ENCODE results near the gene KCNJ16. TPM values are rescaled to one million over a fixed set of nuclear protein-coding genes. Genes with fewer than 3 reads are reported as not detected.

KCNJ16 gene
- total RNA-seq, 3 donors from 2014 or later = 0.32 to 18.6 (median 1.3) TPM

GRCh38 chr17:70098030-70098429 lies 23.0 kb downstream of the KCNJ16 start:
- intact Hi-C loops (cut with DNase I; ENCODE audit: low total_unique reads) = no loop called here
- Histone ChIP-seq H3K9me3 (no peaks in the 10 kb centered on the region), H3K27me3 (no peaks in the 10 kb centered on the region), H3K36me3 (no peaks in the 10 kb centered on the region), H3K4me3 (no peak overlapping the region), H3K27ac (no peak overlapping the region), H3K4me1 (no peaks in the 10 kb centered on the region)
- TF ChIP-seq POLR2AphosphoS5 (IDR thresholded peaks at IDR 0.05) (no peak), POLR2A (IDR thresholded peaks at IDR 0.05) (no peak), CTCF (IDR thresholded peaks at IDR 0.05) (no peak)
- no peak for DNase-seq (ENCODE audit: low spot score in 2 of 2)

GRCh38 chr17:70099294-70099693 lies 24.3 kb downstream of the KCNJ16 start:
- Histone ChIP-seq H3K36me3 (no peaks in the 10 kb centered on the region), H3K4me1 (no peaks in the 10 kb centered on the region), H3K9me3 (no peaks in the 10 kb centered on the region), H3K27me3 (no peaks in the 10 kb centered on the region), H3K27ac (no peak overlapping the region), H3K4me3 (no peak overlapping the region)
- intact Hi-C loops (cut with DNase I; ENCODE audit: low total_unique reads) = no loop called here
- no peak for DNase-seq (ENCODE audit: low spot score in 2 of 2)
- no peak for TF ChIP-seq POLR2AphosphoS5 (IDR thresholded peaks at IDR 0.05)
- TF ChIP-seq POLR2A (IDR thresholded peaks at IDR 0.05) = no peak
- TF ChIP-seq CTCF (IDR thresholded peaks at IDR 0.05) = no peak

- no peaks in the 10 kb centered on the region for H3K4me1 ChIP-seq
- H3K36me3 ChIP-seq = no peaks in the 10 kb centered on the region
- intact Hi-C loops (cut with DNase I; ENCODE audit: low total_unique reads) = no loop called here
- no peaks in the 10 kb centered on the region for H3K27me3 ChIP-seq
- no peak for DNase-seq (ENCODE audit: low spot score in 2 of 2)
- no peaks in the 10 kb centered on the region for H3K9me3 ChIP-seq
- H3K27ac ChIP-seq = no peak overlapping the region
- H3K4me3 ChIP-seq = no peak overlapping the region
- TF ChIP-seq POLR2AphosphoS5 (IDR thresholded peaks at IDR 0.05) = no peak
- no peak for TF ChIP-seq CTCF (IDR thresholded peaks at IDR 0.05)
These were observed 24.9 kb downstream of the KCNJ16 start for GRCh38 chr17:70099884-70100283.

GRCh38 chr17:70100983-70101382 lies 26.0 kb downstream of the KCNJ16 start:
- Histone ChIP-seq H3K4me3 (no peak overlapping the region), H3K9me3 (no peaks in the 10 kb centered on the region), H3K27me3 (no peaks in the 10 kb centered on the region), H3K27ac (no peak overlapping the region), H3K36me3 (no peaks in the 10 kb centered on the region), H3K4me1 (no peaks in the 10 kb centered on the region)
- TF ChIP-seq CTCF (IDR thresholded peaks at IDR 0.05) (no peak), POLR2AphosphoS5 (IDR thresholded peaks at IDR 0.05) (no peak)
- no peak for DNase-seq (ENCODE audit: low spot score in 2 of 2)
- intact Hi-C loops (cut with DNase I; ENCODE audit: low total_unique reads) = no loop called here

- Histone ChIP-seq H3K36me3 (no peaks in the 10 kb centered on the region), H3K9me3 (no peaks in the 10 kb centered on the region), H3K4me3 (no peak overlapping the region), H3K27ac (no peak overlapping the region), H3K4me1 (no peaks in the 10 kb centered on the region), H3K27me3 (no peaks in the 10 kb centered on the region)
- DNase-seq (ENCODE audit: low spot score in 2 of 2) = no peak
- no peak for TF ChIP-seq CTCF (IDR thresholded peaks at IDR 0.05)
- no peak for TF ChIP-seq POLR2AphosphoS5 (IDR thresholded peaks at IDR 0.05)
- TF ChIP-seq POLR2A (IDR thresholded peaks at IDR 0.05) = no peak
- intact Hi-C loops (cut with DNase I; ENCODE audit: low total_unique reads) = no loop called here
These were observed 27.5 kb downstream of the KCNJ16 start for GRCh38 chr17:70102531-70102930.

Measured in breast epithelium (tissue), 4 donors.